ENCODE results near the gene LMTK3. TPM values are rescaled to one million over a fixed set of nuclear protein-coding genes. Genes with fewer than 3 reads are reported as not detected.
A peak's percentile ranks its signal among the peaks of the same experiment; 100 is the strongest.

LMTK3 gene
- total and polyA plus RNA-seq, 10 donors: 0.29 to 4.2 (median 1.3) TPM

DNA sequence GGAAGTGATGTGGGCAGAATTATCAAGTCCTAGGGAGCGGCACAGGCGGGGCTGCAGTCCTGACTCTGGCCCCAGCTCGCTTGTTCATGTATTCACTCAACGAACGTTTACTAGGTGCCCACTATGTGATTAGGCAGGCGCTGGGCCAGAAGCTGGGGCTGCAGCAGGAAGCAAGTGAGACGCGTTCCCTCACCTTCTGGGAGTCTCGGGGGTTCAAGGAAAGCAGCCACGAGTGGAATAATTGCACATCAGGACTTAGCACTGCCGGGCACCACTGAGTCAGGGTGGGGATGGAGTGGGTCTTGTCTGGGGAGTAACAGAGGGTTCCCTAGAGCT, 2.5 kb upstream of the LMTK3 start:
- 44 to 56% (median 50%) methylated on average over 11 of the region's 11 CpGs for WGBS, 5 donors
- no peaks in the 10 kb centered on the region for H3K9me3 ChIP-seq
- peaks cover 5 to 42% (median 38%) of the 10 kb centered on the region in 6 donors for H3K4me1 ChIP-seq
- no peaks in the 10 kb centered on the region for H3K36me3 ChIP-seq
- intact Hi-C loops (cut with DNase I; ENCODE audit: low total_unique reads): no loop called here
- H3K27ac ChIP-seq: peak overlapping the region in 1 of 8 donors; percentile 83
- peak overlapping the region in 5 of 8 donors; percentile 57 to 81 (median 68) for H3K4me3 ChIP-seq
- no peak for DNase-seq
- TF ChIP-seq, protein P1, sequence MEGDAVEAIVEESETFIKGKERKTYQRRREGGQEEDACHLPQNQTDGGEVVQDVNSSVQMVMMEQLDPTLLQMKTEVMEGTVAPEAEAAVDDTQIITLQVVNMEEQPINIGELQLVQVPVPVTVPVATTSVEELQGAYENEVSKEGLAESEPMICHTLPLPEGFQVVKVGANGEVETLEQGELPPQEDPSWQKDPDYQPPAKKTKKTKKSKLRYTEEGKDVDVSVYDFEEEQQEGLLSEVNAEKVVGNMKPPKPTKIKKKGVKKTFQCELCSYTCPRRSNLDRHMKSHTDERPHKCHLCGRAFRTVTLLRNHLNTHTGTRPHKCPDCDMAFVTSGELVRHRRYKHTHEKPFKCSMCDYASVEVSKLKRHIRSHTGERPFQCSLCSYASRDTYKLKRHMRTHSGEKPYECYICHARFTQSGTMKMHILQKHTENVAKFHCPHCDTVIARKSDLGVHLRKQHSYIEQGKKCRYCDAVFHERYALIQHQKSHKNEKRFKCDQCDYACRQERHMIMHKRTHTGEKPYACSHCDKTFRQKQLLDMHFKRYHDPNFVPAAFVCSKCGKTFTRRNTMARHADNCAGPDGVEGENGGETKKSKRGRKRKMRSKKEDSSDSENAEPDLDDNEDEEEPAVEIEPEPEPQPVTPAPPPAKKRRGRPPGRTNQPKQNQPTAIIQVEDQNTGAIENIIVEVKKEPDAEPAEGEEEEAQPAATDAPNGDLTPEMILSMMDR (IDR thresholded peaks at IDR 0.05 in 8 of 11, conservative IDR thresholded peaks at IDR 0.05 in 3 of 11): no peak
- TF ChIP-seq POLR2AphosphoS5 (IDR thresholded peaks at IDR 0.05) (no peak), POLR2A (IDR thresholded peaks at IDR 0.05) (no peak)
- H3K27me3 ChIP-seq (replicated peaks in 1 of 7): peaks cover 0 to 51% (median 32%) of the 10 kb centered on the region in 7 donors

DNA sequence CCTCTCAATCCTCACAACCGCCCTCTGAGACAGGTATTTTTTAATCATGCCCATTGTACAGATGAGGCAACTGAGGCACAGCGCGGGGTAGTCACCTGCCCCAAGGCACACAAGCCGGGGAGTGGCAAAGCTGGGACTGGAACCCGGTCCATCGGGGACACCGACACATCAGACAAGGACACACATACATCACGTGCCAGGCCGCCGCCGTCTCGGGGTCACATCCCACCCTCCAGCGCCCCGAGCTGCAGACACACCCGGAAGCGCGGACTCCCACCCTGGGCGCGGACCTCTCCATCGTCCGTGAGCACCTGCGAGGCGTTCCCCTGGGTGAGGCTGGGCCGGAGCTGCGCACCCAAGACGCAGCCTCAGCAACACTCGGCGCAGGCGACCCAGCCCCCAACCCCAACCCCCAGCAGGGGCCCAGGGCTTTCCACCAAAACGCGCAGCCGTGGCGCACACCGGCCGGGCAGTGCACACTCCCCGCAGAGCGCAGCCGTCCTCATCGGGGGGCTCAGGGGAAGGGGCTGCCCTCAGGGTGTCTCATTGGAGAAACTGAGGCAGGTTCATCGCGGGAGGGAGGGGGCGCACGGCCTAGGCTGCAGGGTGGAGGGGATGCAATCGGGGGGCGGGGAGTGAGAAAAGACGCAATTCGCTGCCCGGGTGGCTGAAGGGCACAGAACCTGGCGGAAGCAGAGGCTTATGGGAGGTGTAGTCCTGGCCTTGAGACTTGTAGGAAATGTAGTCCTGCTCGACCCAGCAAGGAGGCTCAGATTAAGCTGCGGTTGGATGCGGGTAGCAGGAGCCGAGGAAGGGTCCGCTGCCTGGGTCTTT, 1.9 kb upstream of the LMTK3 start:
- WGBS, 5 donors: 2 to 5% (median 3%) methylated on average over 27 to 54 of the region's 54 CpGs
- H3K36me3 ChIP-seq: no peaks in the 10 kb centered on the region
- peaks cover 5 to 42% (median 38%) of the 10 kb centered on the region in 6 donors for H3K4me1 ChIP-seq
- peak; percentile 91 for DNase-seq
- H3K27me3 ChIP-seq (replicated peaks in 1 of 7): peaks cover 0 to 51% (median 32%) of the 10 kb centered on the region in 7 donors
- intact Hi-C loops (cut with DNase I; ENCODE audit: low total_unique reads): no loop called here
- no peak for TF ChIP-seq POLR2A (IDR thresholded peaks at IDR 0.05)
- peak; percentile 54 to 67 (median 65) for TF ChIP-seq POLR2AphosphoS5 (IDR thresholded peaks at IDR 0.05)
- TF ChIP-seq, protein P1 (IDR thresholded peaks at IDR 0.05 in 8 of 11, conservative IDR thresholded peaks at IDR 0.05 in 3 of 11): no peak
- H3K27ac ChIP-seq: peak overlapping the region in 7 of 8 donors; percentile 5 to 83 (median 73)
- H3K9me3 ChIP-seq: no peaks in the 10 kb centered on the region
- peak overlapping the region; percentile 42 to 81 (median 58) for H3K4me3 ChIP-seq

DNA sequence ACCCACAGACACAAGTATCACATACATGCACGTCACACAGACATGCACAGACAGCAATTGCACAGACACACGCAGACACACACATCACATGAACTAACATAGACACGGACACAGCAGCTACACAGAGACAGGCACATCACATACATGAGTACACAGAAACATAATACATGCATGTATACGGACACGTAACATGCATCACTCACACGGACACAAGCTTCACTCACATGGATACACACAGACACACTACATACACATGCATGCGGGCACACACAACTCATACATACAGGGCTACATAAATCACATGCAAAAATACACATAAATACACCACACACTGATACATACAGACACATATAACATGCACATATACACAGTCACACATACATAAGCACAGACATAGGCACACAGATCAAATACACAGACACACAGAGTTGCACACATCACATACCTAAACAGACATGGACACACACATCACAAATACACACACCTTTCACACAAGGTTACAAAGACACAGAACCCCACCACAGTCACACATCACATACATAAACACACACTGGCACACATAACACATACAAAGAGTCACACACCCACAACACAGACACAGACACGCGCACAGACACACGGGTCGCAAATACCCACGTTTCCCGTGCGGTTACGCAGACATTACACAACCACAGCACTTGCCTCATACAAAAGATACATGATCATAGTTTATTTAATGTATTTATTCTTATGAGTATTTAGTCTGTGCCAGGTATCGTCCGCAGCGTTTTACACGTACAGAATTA, 1.1 kb upstream of the LMTK3 start:
- intact Hi-C loops (cut with DNase I; ENCODE audit: low total_unique reads): no loop called here
- Histone ChIP-seq H3K27ac (peak overlapping the region in 3 of 8 donors; percentile 79 to 83 (median 81)), H3K4me3 (peak overlapping the region in 5 of 8 donors; percentile 10 to 81 (median 68)), H3K9me3 (no peaks in the 10 kb centered on the region), H3K36me3 (no peaks in the 10 kb centered on the region), H3K4me1 (peaks cover 5 to 42% (median 38%) of the 10 kb centered on the region in 6 donors), H3K27me3 (replicated peaks in 1 of 7) (peaks cover 0 to 51% (median 32%) of the 10 kb centered on the region in 7 donors)
- 32 to 46% (median 38%) methylated on average over 18 to 19 of the region's 19 CpGs for whole genome bisulfite sequencing, 5 donors
- no peak for DNase-seq
- TF ChIP-seq, protein P1 (IDR thresholded peaks at IDR 0.05 in 8 of 11, conservative IDR thresholded peaks at IDR 0.05 in 3 of 11): peak in 1 of 11 experiments; percentile 11
- no peak for TF ChIP-seq POLR2A (IDR thresholded peaks at IDR 0.05)
